ENCODE data around the gene KCNK13.

Gene KCNK13

DNA sequence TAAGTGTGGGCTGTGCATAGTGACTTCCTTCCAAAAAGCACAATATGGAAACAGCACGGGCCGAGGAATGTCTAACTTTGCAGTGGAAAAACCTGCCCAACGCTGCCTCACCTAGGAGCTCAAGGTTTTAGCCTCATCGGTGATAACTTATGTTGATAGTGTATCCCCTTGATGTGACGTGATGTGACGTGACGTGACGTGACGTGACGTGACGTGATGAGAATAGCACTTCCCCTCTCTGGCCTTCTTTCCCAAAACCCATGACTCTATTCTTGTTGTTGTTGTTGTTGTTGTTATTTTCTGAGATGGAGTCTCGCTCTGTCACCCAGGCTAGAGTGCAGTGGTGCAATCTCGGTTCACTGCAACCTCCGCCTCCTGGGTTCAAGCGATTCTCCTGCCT is 64.5 kb downstream of the KCNK13 start:
- no peak for DNase-seq (ENCODE audit: low read depth in 2 of 3, low spot score in 1 of 3)

DNA sequence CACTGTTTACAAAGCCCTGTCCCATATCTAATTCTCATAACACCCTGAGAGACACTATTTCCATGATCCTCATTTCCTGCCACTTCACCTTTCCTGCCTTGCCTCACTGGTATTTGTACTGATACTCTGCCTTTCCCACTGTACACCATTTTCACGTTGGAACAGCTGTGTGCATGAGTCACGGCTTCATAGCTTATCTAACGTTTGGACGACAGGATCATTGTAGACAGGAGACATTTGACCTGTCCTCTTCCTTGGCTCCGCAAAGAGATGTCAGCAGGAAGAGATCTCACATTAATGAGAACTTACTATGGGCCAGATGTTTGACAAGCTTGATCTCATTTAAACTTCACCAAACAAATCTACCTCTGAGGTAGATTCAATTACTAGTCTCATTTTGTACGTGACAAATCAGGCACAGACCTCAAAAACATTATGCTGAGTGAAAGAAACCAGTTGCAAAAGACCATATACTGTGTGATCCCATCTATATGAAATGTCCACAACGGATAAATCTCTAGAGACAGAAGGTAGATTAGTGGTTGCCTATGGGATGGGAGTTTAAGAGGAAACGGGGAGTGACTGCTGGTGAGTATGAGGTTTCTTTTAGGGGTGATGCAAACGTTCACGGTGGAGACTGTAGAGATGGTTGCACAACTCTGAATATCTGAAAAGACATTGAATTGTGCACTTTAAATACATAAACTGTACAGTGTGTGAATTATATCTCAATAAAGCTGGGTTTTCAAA is 71.2 kb downstream of the KCNK13 start:
- no peak for DNase-seq (ENCODE audit: low read depth in 2 of 3, low spot score in 1 of 3)

DNA sequence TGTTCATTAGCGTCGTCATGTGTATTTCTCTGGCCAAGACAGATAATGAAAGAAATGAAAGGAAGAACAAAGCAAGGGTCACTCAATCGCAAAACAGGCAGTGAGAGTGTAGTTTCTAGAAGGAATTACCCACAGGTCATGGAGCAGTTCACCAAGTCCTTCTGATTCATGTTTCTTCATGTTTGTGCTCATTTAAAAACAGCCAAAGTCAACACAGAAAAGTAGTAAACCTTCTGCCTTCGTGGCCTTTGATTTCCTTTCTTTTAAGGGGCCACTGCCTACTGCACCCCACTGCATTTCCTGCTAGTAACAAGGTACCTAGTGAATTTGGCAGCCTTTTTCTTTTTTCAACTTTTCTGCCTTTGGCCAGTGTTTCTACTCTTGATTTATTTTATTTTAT is 75.1 kb downstream of the KCNK13 start:
- no peak for DNase-seq (ENCODE audit: low read depth in 2 of 3, low spot score in 1 of 3)

DNA sequence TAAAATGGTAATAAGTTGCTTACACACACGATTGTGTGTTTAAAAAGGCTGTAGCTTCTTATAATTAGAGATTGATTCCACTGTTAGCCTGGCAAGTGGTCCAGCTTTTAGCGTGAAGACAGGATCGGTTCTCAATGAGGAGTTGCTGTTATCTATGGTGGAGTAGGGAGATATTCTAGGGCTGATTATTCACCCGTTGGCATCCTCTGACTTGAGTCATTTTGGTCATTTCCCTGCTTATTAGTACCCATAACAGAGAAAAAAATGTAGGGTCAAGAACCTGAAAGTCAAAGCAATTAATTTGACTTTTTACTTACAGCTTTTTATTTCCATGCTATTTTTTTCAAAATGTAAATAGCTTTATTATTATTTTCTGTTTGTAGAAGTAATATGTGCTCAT is 76.0 kb downstream of the KCNK13 start:
- no peak for DNase-seq (ENCODE audit: low read depth in 2 of 3, low spot score in 1 of 3)

DNA sequence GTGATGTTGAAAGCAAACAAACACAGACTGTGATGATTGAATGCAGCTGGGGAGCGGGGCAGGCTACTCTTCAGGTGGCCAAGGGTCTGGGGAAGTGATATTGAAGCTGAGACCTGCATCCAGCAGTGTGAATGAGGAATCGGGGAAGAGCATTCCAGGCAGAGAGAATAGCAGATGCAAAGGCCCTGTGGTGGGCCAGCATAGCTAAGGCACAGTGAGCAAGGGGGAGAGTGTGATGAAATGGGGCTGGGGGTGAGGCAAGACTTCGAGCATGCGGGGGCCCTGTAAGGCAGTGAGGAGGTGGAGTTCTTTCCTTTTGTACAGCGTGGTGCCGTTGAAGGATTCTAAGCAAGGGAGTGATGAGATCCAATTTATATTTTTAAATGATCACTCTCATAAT is 77.4 kb downstream of the KCNK13 start:
- DNase-seq (ENCODE audit: low read depth in 2 of 3, low spot score in 1 of 3), result no peak

DNA sequence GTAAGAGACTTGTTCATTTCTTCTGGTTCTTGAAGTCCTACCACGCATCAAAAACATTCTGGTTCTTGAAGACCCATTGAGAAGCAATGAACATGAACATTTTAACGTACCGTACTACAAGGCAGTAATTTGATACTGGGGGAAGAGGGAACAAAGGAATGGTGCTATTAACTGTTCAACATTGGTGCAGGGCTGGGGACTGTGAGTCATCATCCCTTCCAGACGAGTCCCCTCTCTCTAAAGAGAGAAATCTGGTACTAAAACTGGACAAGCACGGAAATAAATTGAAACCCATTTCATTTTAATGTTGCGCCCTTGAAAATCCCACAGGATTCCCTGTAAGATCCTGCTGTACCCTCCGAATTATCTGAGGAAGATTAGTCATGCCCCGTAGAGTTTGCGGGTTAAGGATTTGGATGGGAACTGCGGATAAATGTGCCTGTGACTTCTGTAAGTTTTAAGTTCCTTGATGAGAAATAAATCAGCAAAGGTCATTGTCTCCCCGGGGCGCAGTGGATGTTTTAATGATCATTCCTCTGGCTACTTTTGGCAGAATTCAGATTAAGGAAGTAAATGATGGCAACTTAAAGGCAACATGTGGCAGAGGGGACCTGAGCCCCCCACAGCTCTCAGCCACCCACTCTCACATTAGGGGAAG is 78.6 kb downstream of the KCNK13 start:
- DNase-seq (ENCODE audit: low read depth in 2 of 3, low spot score in 1 of 3), result no peak

DNA sequence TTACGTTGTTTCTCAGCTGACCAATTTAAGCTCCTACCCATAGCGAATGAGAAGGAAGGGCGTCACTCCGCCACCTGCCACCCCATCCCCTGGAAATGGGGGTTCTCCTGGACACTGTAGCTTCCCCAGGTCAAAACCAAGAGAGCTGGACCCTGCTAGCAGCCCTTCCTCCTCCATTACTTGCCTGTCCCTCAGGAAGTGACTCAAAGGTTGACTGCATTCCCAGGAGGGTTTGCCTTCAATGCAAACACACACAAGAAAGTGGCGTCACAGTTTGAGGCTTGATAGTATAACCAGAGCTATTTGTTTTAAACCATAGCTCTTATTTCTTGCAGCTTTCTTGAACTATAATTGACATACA is 79.1 kb downstream of the KCNK13 start:
- DNase-seq (ENCODE audit: low read depth in 2 of 3, low spot score in 1 of 3), result no peak

DNA sequence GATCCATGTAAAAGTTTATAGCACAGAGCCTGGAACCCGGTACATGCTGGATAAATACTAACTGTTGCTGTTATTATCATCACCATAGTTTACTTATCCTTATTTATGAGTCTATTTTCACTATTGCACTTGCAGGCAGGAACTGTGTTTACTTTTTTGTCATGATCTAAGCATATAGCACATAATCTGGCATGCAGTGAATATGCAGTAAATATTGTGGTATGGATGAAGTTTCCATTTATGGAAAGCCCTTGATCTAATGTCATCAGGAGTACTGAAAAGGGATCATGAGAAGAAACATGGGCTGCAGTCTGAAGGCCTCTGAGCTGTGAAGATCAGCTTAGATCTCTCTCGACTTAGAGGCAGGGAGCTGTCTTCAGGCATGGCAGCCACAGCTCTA is 91.6 kb downstream of the KCNK13 start:
- no peak for DNase-seq (ENCODE audit: low read depth in 2 of 3, low spot score in 1 of 3)

DNA sequence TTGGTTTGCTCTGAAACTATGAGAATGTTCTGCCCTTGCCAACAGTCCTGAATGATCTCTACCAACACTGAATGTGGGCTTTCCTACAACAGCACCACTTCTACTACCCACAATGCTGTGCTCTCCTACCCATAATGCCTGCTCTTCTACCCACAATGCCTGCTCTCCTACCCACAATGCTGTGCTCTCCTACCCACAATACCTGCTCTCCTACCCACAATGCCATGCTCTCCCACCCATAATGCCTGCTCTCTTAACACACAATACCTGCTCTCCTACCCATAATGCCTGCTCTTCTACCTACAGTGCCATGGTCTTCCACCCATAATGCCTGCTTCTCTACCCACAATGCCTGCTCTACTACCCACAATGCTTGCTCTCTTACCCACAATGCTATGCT is 92.3 kb downstream of the KCNK13 start:
- no peak for DNase-seq (ENCODE audit: low read depth in 2 of 3, low spot score in 1 of 3)

DNA sequence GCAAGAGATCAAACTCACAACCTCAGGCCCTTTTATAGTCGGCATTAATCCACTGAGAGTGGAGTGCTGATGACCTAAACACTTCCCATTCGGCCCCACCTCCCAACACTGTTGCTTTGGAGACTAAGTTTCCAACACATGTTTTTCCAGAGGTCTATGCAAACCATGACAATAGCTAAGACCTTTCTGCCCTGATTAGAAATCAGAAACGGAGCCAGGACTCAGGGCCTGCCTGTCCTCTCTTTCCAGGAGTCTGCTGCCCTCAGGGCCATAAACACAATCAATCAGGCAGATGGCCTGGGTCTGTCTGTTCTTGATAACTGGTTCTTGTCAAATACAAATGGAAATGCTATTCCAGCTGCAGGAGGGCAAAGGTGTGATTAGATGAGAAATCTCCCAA is 97.4 kb downstream of the KCNK13 start:
- DNase-seq (ENCODE audit: low read depth in 2 of 3, low spot score in 1 of 3), result no peak

DNA sequence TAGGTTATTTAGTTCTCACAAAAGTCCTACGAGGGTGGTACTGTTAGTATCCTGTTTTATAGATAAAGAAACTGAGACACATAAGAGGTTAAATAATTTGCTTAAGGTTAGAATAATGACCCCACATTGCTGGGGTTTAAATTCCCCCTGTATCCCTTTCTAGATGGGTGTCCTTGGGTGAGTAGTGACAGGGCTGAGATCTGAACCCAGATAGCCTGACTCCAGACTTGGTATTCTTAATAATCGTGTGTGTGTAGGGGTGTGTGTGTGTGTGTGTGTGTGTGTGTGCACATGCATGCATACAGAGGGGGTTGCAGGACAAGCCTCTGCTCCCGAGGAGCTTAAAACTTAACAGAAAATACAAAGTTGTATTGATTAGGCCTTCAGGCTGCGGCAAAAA is 97.9 kb downstream of the KCNK13 start:
- DNase-seq (ENCODE audit: low read depth in 2 of 3, low spot score in 1 of 3), result no peak

DNA sequence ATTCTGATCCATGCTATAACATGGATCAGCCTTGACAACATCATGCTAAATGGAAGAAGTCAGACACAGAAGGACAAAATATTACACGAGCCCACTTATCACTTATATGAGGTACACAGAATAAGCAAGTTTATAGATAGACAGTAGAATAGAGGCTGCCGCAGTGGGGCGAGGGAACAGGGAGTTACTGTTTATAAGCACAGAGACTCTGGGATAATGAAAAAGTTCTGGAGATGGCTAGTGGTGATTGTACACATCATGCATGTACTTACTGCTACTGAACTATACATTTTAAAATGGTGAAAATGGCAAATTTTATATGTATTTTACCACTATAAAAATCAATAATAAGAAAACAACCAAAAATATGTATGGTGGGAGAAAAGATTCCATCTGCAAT is 99.3 kb downstream of the KCNK13 start:
- DNase-seq (ENCODE audit: low read depth in 2 of 3, low spot score in 1 of 3), result no peak

DNA sequence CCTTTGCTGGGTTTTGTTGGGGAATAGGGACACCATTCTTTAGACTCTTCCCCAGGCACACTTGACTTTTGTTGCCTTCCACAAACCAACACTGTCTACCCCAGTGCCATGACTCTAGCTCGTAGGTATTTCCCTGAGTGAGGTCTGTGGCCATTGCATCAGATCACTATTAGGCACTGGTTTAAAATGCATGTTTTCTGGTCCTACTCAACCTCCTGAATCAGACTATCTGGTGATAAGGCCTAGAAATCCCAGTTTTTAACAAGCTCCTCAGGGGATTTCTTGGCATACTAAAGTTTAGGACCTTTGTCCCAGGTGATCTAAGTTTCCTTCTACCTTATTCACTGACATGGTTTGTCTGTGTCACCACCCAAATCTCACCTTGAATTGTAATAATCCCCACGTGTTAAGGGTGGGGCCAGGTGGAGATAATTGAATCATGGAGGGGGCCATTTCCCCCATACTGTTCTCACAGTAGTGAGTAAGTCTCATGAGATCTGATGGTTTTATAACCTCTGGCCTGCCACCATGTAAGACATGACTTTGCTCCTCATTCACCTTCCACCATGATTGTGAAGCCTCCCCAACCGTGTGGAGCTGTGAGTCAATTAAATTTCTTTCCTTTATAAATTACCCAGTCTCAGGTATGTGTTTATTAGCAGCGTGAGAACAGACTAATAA is 106.8 kb downstream of the KCNK13 start:
- DNase-seq (ENCODE audit: low read depth in 2 of 3, low spot score in 1 of 3), result no peak

DNA sequence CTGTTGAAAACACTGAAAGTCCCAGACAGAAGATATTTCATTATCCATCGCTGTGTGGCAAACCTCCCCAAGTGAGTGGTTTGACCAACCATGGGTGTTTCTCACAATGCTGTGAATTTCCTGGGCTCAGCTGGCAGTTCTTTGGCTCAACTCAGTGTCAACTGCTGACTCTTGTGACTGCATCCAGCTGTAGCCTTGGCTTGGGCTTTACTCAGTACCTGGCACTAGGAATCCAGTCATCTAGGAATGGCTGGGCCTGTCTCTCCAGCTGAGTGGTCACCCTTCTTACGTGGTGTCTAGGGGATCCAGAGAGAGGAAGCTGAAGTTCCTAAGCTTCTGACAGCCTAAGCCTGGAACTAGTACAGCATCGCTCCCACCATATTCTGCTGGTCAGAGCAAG is 113.8 kb downstream of the KCNK13 start:
- DNase-seq (ENCODE audit: low read depth in 2 of 3, low spot score in 1 of 3), result no peak

DNA sequence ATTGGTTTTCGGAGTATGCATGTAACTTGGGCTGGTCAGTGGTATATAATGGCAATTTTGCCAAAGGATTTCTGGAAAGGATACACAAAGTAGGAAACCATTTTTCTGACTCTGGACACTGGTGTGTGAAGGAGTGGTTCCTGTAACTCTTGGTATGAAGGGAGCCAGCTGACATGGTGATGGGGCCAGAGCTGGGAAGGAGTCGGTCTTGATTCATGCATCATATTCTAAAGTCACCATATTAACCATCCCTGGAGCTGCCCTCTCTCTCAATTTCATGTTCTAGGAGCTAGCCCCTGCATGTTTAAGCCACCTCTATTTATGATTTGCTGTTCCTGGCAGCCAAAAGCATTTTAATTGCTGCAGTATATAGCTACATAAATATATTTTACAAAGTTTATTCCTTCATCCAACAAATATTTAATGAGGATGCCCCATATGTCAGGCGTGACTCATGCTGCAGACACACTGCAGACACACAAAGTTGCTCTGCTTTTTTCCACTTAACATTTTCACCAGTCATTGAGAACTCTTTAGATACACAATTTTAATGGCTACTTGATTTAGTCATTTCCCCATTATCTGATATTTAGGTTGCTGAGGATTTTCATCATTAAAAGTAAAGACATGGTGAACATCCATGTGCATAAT is 115.9 kb downstream of the KCNK13 start:
- DNase-seq (ENCODE audit: low read depth in 2 of 3, low spot score in 1 of 3), result no peak

DNA sequence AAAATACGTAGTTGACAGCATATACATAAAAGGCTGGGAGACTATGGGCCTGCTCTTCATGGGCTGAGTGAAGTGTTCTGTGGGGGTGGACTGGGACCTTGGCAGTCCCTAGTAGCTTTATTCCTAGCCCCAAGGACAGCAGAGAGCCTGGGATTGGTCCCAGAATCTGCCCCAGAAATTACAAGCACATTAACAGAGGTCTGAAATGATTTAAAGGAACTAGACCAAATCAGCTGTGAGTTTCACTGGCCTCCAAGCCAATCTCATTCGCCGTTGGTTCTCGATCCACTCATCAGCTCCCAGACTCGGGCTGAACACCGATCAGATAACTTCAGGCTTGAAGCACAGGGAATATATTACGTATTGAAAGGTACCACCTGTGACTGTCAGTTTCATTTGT is 117.6 kb downstream of the KCNK13 start:
- no peak for DNase-seq (ENCODE audit: low read depth in 2 of 3, low spot score in 1 of 3)

DNA sequence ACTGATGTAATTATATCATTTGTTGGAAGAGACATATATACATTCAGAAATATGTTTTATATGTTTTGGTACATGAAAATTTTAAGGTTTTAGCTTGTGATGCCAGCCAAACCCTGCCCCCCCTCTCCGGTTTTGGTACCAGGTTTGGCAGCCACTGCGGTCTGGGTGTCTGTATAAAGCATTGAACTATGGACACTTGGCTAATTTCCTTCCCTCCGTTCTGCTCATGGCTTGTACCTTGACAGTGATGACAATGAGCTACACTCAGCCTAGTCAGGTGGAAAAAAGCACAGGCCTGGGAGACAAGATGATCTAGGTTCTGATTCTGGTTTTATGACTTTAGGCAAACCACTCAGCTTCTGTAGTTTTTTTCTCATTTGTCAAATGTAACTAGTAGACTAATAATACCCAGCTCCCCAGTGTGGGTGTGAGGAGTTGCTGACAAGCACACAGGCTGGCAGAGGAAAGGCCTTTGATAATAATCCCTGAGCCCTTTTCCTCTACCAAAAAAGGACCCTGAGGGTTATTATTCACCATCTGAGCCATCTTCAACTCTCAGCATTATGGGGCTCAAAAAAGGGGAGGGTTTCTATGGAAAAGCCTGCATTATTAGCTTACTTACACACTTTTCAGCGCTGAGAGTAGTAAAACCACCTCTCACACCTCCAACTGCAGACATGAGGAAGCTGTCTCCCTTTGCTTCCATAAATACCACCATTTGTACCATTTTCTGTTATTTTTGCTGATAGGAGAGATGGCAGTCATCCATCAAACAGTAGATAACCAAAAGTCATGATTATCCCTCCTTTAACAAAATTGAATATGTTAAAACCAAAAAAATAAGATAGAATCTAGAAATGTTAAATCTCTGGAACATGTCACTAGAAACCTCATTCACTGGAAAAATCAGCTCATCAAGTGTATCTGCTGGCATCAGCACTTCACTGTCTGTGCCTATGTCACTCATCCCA is 118.3 kb downstream of the KCNK13 start:
- no peak for DNase-seq (ENCODE audit: low read depth in 2 of 3, low spot score in 1 of 3)

DNA sequence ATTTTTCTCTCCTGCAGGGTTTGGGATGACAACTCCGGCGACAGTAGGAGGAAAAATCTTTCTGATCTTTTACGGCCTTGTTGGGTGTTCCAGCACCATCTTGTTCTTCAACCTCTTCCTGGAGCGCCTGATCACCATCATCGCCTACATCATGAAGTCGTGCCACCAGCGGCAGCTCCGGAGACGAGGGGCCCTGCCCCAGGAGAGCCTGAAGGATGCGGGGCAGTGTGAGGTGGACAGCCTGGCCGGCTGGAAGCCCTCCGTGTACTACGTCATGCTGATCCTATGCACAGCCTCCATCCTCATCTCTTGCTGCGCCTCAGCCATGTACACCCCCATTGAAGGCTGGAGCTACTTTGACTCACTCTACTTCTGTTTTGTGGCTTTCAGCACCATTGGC is 122.3 kb downstream of the KCNK13 start:
- no peak for DNase-seq (ENCODE audit: low read depth in 2 of 3, low spot score in 1 of 3)

DNA sequence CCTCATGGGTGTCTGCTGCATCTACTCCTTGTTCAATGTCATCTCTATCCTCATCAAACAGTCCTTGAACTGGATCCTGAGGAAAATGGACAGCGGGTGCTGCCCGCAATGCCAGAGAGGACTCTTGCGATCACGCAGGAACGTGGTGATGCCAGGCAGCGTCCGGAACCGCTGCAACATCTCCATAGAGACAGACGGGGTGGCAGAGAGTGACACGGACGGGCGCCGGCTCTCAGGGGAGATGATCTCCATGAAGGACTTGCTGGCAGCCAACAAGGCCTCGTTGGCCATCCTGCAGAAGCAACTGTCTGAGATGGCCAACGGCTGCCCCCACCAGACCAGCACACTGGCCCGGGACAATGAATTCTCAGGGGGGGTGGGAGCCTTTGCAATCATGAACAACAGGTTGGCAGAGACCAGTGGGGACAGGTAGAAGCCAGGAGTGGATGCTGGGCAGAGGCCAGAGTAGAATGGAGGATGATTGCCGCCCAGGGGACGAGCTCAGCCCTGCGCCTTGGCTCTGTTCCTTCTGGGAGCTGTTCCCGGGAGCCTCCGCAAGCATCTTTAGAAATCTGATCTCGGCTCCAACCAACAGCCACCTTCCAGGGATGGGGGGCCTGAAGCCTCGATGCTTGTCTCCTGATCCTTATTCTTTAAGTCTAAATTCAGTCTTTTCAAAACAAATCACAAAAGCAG is 122.9 kb downstream of the KCNK13 start:
- DNase-seq (ENCODE audit: low read depth in 2 of 3, low spot score in 1 of 3), result no peak

DNA sequence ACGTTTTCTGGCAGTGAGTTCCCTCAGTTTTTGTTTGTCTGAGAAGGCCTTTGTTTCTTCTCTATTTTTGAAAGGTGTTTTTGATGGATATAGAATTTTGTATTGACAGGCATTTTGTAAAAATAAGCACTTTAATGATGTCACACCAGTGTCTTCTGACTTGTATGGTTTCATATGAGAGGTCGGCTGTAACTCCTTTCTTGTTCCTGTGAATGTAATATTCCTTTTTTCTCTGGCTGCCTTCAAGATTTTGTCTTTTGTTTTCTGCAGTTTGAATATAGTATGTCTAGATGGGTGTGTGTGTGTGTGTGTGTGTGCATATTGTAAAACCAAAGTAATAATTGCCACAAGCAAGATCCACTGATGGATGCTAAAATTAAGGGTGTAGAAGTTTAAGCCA is 126.8 kb downstream of the KCNK13 start:
- DNase-seq (ENCODE audit: low read depth in 2 of 3, low spot score in 1 of 3), result no peak
